ENCODE measurements around the gene SLC35E2B.
"Not testable (repeated sequence)": the region's sequence is repeated elsewhere in the genome, so short reads cannot be mapped to it uniquely, and the experiment has no call there.

The SLC35E2B gene

DNA sequence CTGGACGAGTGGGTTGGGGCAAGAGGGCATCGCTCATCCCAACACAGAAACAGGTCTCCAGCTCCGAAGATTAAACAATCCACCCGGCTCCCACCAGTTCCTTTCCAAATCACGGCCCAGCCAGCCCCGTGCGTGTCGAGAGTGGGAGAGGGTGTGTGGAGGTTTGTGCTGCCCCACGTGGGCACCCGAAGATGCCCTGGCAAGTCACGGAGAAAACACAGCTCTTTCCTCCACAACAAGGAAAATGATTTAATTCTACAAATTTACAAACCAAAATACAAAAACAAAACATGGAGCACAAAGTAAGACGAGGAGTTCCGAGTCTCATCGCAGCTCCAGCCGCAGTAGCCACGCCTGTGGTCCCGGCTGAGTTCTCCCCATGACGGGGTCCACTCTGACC lies 9.9 kb upstream of the SLC35E2B start:
- not testable (repeated sequence) for DNase-seq

DNA sequence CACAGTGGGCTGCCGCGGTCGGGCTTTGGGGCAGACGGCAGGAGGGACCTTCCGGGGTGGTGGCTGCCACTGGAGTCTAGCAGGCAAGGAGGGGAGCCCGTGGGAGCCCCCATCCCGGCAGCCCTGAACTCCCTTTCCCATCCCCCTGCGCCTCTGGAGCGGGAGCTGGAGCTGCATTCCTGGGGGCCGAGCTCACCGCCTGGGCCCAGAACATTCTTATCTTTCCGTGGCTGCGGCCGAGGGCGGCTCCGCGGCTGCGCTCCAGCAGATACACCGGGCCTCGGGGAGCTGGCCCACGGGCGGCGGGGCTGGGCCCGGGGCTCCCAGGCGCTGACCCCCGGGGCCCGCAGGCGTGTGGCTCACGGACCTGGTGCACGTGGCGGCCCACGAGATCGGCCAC lies 8.0 kb upstream of the SLC35E2B start:
- DNase-seq: not testable (repeated sequence)

DNA sequence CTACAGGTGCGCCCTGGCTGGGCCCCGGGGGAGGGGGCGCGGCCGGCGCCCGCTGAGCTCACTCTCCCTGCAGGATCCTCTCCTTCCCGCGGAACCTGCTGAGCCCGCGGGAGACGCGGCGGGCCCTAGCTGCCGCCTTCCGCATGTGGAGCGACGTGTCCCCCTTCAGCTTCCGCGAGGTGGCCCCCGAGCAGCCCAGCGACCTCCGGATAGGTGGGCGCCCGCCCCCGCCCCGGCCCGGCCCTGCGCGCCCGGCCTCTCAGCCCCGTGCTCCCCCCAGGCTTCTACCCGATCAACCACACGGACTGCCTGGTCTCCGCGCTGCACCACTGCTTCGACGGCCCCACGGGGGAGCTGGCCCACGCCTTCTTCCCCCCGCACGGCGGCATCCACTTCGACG lies 7.5 kb upstream of the SLC35E2B start:
- DNase-seq: not testable (repeated sequence)

DNA sequence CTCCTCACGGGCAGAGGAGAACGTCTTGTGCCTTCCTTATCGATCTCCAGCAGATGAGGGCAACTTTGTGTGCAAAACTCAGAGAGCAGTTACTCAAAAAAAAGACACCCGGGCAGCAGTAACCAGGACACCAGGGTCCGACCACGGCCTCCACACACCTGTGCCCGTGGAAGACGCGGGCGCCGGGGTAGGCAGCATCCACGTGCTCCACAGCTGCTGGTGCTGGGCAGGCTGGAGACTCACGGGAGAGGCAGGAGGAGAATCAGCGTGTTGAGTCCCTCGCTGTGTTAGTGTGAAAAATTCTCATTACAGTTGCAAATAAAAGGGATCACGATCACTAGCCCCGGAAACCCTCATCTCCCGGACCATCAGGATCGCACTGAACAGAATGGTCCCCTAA lies 6.5 kb upstream of the SLC35E2B start:
- not testable (repeated sequence) for DNase-seq

DNA sequence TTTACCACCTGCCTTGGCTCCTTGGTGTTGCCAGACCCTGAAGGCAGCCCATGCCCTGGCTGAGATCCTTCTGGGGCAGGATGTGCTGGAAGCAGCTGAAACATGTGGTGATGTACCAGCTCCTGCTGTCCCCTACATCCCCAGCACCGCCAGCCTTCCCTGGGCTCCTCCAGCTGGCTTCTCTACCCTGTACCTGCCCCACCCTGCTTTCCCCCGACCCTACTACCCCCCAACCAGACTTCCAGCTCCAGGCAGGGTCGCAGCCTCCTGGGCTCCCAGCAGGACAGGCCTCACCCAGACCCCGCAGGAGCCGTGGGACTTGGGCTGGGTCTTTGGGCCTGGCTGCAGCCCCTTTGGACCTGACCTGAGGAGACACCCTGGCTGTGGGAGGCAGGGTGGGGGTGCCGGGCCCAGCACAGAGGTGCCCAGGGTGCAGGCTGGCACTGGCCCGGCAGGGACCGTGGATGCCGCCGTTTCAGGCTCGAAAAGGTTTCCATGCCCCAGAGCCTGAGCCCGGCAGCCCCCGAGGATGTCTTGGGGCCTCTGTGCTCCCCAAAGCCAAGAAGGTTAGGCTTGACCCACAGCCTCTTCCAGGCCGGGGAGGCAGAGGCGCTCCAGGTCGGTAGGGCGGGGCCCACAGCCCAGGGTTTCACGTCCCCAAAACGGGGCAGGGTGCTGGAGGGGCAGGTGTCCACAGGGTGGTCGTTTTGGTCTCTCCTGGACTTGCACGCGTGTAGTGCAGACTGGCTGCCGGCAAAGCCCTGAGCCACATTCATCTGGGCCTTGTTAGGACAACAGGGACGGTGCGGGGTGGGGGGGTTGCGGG lies 5.0 kb upstream of the SLC35E2B start:
- not testable (repeated sequence) for DNase-seq

DNA sequence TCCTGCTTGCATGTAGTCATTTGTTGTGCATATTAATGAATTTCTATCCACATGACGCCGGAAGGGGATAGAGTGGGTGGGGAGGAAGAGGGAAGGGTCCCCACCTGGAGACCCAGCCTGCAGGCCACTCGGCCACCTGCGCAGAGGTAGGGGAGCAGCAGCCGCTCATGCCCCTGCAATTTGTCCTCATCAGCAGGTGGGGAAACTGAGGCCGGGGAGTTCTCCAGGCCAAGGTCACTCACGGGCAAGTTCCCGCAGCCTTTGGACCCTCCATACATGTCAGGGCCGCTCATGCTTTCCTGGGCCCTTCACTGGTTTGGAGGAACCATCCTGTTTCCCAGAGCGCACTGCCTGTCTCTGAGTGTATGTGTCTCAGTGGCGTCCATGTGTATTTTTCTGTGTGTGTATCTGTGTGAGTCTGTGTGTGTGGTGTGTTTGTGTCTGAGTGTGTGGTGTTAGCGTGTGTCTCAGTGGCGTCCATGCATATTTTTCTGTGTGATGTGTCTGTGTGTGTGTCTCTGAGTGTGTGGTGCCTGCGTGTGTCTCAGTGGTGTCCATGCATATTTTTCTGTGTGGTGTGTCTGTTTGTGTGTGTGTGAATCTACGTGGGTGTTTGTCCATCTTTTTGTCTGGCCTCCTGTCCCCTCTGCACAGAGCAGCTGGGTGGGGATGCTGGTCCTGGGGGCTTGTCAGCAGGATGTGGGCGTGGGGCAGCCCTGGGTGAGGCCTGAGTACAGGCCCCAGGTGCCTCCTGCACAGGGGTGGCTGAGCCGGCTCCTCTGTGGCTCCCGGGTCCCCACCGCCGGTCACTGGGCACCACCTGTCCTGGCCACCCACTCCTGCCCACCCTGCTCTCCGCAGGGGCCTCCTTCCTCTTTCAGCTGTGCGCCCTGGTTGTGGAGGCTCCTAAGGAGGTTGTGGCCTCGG lies 4.1 kb upstream of the SLC35E2B start:
- not testable (repeated sequence) for DNase-seq

DNA sequence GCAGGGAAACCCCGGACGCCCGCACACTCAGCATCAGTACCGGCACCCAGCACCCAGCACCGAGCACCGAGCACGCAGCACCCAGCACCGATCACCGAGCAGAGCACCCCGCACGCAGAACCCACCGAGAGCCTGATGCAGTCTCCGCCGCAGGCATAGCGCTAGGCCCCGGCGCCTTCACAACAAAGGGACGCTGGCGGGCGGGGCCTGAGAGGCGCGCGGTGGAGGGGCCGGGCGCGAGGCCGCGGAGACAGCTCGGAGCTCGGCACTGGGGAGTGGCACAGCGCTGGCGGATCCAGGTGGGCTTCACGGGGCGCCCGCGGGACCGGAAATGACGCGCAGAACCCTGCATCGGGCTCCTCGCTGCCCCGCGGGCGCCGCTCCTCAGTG lies 276 bp downstream of the SLC35E2B start:
- DNase-seq: peak in 1 of 2 donors; percentile 58

DNA sequence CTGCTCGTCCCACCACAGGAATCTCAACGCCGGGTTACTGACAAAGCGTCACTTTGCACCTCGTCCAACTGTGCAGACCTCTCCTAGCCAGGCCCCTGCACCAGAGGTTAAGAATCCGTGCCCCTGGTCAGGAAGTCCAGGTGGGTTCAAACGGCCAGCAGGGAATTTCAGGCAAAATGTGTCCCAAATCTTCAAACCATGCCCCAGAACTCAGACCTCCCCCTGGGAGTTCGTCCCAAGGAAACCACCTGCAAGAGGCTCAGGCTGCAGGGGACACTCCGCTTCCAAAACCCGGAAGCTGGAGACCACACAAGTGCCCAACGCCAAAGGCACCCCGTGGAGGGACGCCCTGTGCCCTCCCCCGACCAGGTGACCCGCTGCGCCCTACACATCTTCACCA lies 1.2 kb downstream of the SLC35E2B start:
- DNase-seq: not testable (repeated sequence)

DNA sequence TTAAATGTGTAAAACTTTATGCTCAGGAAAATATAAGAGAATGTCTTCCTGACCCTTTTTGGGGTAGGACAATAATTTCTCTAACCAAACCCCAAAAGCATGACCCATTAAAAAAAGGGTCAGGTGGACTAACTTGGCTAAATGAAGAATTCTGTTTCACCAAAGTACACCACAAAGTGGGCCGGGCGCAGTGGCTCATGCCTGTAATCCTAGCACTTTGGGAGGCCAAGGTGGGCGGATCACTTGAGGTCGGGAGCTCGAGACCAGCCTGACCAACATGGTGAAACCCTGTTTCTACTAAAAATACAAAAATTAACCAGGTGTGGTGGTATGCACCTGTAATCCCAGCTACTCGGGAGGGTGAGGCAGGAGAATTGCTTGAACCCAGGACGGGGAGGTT lies 3.1 kb downstream of the SLC35E2B start:
- not testable (repeated sequence) for DNase-seq

DNA sequence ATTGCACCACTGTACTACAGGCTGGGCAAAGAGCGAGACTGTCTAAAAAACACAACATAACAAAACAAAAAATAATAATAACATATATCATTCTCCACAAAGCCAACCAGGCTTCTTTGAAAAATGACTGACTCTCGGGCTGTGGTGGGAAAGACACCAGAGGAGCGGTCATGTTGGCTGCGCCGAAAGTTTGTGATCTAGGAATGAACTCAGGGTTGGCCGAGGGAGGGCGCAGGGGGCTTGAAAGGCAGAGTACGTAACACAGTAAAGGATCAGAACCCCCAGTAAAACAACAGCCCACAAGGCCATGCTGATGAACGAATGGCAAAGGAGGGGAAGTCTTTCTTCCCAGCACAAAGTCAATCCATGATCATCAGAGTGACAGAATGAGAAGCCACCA lies 4.7 kb downstream of the SLC35E2B start:
- DNase-seq: no peak

DNA sequence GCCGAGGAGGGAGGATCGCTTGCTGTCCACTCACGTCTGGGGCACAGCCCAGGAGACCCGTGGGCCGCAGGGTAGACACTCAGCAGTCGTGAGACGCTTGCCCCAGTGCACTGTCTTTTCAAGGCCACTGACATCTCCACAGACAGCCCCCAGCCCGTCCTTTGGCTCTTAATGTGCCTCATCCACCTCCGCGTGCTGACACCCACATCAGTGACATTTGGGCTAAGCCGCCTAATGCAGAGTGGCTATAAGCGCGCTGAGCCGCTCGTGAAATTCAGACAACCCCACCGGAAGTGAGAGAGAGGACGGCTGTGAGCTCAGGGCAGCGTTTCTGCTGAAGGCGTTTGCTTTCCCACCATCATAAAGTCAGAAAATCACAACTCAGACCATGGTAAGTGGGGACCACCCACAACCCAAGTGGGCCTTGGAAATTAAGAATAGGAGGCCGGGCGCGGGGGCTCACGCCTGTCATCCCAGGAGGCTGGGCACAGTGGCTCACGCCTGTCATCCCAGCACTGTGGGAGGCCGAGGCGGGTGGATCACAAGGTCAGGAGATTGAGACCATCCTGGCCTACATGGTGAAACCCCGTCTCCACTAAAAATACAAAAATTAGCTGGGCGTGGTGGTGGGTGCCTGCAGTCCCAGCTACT lies 8.4 kb downstream of the SLC35E2B start:
- no peak for DNase-seq

DNA sequence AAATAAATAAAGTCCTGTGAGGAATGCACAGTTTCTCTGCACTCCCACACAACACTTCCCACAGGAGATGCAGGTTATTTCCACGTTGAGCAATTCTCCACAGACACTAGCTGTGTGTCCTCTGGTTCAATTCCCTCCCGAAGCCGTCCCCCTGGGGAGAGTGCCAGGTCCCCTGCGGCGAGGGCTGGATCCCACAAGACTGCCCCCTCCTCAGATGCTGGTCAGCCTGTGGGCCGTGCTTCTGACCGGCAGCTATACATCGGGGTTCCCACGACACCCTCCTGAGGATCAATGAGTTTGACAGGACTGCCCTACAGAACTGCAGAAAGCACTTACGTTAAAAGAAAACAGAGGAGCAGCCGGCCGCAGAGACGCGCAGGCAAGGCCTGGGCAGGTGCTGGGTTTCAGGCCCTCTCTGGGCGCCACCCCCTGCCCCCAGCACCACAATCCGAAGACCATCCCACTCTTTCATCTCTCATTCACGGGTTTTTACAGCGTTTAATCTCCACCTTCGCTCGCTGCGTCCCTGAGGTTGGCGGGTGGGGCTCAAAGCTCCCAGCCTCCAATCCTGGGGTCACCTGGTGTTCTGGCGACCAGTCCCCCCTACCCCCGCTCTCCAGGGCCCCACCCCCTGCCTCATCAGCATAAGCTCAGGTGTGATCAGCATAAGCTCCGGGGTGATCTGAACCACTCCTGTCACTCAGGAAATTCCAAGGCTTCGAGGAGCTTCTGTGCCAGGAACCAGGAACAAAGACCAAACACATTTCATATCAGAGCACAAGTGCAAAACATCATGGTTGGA lies 9.3 kb downstream of the SLC35E2B start:
- no peak for DNase-seq

DNA sequence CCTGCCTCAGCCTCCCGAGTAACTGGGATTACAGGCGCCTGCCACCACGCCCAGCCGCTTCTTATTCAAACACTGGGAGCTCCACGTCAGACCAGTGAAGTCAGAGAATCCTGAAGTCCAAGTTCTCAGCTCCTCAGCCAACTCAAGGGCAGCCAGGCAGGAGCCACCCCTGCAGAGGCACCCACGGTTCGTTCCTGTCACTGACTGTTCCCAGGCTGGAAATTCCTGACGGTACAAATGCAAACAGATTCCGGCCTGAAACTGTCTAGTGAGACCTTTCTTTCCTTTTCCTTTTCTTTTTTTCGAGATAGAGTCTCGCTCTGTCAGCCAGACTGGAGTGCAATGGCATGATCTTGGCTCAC lies 11.7 kb downstream of the SLC35E2B start:
- no peak for DNase-seq

DNA sequence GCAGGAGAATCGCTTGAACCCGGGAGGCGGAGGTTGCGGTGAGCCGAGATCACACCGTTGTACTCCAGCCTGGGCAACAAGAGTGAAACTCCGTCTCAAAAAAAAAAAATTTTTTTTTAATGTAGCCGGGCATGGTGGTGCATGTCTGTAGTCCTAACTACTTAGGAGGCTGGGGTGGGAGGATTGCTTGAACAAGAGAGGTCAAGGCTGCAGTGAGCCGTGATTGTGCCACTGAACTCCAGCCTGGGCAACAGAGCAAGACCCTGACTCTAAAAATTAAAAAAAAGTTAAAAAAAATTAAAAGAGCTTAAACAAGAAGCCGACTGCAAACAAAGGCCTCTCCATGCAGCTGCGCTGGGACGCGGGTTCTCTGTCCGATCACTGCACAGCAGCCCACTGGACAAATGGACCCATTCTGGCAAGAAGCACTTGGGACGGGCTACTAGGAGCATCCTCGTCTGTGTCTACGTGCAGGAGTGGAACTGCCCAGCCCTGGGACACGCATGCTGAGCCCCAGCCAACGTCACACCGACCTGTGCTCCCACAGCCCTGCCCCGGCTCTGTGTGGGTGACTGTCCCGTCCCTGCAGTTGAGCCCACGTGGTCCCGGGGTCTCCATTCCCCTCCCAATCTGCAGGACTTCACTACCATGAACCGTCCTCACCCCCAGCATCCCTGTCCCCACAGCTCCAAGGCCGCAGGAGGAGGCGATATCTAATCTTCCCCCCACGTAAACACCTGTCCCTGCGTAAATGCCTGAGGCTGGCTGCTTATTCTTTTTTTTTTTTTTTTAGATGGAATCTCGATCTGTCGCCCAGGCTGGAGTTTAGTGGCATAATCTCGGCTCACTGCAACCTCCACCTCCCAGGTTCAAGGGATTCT lies 12.3 kb downstream of the SLC35E2B start:
- no peak for DNase-seq

DNA sequence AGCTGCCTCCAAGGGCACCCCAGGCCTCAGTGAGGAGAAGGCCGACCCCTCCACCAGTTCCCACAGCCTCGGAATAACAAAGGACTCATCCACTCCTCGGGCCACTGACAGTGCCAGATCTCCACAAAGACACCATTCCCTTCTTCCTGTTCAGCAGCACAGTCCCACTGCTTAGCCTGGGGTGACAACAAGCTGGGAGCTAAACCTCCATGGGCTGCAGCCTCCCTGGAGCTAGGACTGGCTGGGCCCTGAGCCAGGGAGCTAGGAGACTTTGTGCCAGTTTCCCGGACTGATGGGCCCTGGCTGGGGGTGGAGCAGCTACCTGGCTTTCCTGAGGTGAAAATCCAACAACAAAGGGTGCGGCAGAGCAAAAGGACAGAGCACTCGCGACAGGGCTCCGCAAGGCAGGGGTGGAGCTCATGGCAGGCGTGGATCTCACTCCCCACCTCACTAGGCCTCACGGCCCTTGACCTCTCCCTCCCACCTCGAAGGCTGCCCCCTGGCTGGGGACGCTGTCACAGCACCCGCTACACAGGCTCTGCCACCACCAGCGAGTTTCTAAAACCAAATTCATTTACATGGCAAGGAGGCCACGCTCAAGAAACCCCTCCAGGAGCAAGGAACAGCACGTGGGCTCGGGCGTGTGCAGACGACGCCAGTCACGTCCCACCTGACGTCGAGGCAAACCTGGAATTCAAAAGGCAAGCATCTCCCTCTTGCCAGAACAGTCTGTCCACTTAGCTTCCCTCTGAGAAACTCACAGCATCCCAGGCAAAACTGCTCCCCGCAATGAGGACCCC lies 13.8 kb downstream of the SLC35E2B start:
- no peak for DNase-seq

DNA sequence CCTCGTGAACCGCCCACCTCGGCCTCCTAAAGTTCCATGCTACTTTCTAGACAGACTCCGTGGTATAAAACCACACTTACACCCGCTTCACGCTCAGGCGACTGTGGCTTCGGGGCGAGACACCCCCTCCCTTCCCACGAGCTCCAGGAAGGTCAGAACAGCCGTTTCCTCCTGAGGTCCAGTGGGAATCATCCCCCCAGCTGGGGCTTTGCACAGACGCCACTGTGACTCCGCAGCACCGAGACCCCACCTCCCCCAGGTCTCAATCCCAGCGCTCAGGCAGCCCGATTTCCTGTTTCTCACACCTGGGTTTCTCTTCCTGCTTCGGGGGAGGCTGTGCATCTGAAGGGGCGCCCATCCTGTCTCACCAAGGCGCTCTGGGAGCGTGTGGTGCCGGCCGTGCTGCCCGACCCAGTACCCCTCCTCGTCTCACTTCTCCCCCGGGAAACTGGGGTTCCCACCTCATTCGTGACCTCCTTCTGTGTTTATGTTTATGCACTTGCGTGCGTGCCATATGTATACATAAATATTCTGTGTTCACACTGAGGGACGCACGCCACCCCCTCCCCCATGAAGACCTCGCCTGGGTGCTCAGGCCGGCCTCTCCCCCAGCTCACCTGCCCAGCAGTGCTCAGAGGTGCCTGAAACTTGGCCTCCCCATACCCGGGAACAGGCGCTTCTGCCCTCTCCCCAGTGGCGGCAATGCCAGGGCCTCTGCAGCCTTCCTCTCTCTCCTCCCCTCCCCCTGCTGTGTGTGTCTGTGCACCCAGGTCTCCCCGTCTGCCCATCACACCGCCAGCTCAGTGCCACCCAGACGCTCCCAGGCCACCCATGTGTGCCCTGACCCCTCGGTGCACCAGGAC lies 14.6 kb downstream of the SLC35E2B start:
- no peak for DNase-seq

DNA sequence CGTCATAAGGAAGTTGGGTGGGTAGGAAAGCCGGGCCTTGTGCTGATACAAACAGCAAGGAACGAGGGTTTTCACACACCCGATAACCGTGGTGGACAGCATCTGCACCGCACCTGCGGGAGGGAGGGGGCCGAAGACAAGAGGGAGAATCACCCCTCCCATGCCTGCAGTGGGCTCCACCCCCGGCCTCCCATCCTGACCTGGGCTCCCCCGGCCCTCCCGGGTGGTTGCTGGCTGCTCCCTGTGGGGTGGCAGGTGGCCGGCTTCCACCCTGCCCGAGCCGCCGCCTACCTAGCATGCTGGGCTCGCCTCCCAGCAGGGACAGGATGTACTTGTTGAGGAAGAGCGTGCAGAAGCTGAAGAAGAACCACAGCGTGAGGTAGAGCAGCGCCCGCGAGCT lies 16.5 kb downstream of the SLC35E2B start:
- not testable (repeated sequence) for DNase-seq

DNA sequence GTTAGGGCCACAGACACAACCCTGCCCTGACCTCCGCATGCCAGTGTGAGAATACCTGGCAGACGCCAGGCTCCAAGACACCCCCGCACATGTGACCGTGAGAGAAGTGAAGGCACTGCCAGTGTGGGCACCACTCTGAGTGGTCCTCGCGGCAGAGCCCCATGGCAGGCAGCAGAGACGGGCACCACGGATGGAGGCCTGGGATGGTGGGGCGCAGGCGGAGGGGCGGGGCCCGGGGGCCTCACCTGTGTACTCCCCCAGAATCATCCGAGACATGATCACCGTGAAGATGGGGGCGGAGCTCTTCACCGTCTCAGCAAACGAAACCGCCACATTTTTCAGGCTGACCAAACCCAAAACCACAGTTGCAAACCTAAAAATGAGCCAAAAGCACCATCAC lies 17.4 kb downstream of the SLC35E2B start:
- DNase-seq: not testable (repeated sequence)

DNA sequence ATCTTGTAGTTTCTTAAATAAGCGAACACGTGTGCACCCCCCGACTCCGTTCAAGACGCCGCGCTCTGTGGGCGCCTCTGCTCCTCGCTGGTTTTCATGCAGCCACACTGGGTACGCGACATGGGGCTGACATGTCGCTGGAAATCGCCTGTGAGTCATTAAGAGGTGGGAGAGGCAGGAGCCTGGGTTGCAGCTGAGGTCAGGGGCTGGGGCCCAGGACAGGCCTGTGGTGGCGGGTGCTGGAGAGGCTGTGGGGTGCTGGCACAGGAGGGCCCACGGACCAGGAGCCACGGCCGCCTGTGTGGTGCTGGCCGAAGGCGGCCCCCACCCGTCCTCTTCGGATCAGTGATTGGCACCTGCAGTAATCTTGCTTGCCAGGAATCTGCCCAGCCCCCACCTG lies 17.8 kb downstream of the SLC35E2B start:
- DNase-seq: not testable (repeated sequence)

All from hippocampal formation (tissue), 2 donors.